Kidney epithelial cell (primary cell): Measurements from ENCODE around the gene RBM6. TPM values are rescaled to one million over a fixed set of nuclear protein-coding genes. Genes with fewer than 3 reads are reported as not detected.
"Not testable (repeated sequence)": the region's sequence is repeated elsewhere in the genome, so short reads cannot be mapped to it uniquely, and the experiment has no call there.

Experiments used
- DNase-seq: peaks from one replicate; pipeline ENCODE4 v3.0.0-alpha.2; 2010; ENCODE audit warnings: low read depth
- H3K27me3 ChIP-seq: 2 replicates; pipeline ENCODE4 v1.6.0; 2011; ENCODE audit warnings: low read length; ENCODE audit not compliant: control insufficient read depth, insufficient read depth
- H3K36me3 ChIP-seq: 2 replicates; pipeline ENCODE4 v1.5.1; 2011; ENCODE audit warnings: low read length; ENCODE audit not compliant: control insufficient read depth, insufficient read depth
- H3K4me3 ChIP-seq: 2 replicates; pipeline ENCODE4 v1.5.1; 2011; ENCODE audit warnings: low read depth, mild to moderate bottlenecking, control low read depth, low read length
- CTCF ChIP-seq: IDR thresholded peaks from 2 replicates; pipeline ENCODE4 v1.5.1; 2011; ENCODE audit warnings: mild to moderate bottlenecking, moderate library complexity, low read length, control low read depth, inconsistent platforms; ENCODE audit not compliant: insufficient read depth, poor library complexity, severe bottlenecking
- total RNA-seq: library from RNA; depleted of rRNA; stranded (reverse); fragments of >200 nt; gene quantifications from 2 replicates; pipeline ENCODE4 v1.2.3, GENCODE V29; 2015

RBM6 gene
- total RNA-seq, 1 donor from 2014 or later = 41.5 TPM

GRCh38 chr3:50068134-50068533 is 128.2 kb downstream of the RBM6 start:
- Histone ChIP-seq H3K27me3 (no peaks in the 10 kb centered on the region), H3K4me3 (no peak overlapping the region), H3K36me3 (no peaks in the 10 kb centered on the region)
- peak; percentile 31 for DNase-seq
- no peak for TF ChIP-seq CTCF

- Histone ChIP-seq H3K27me3 (no peaks in the 10 kb centered on the region), H3K36me3 (peaks cover 1% of the 10 kb centered on the region), H3K4me3 (no peak overlapping the region)
- no peak for TF ChIP-seq CTCF
- DNase-seq = no peak
Observed at GRCh38 chr3:50078091-50078490, 138.1 kb downstream of the RBM6 start.

GRCh38 chr3:50078622-50079021 is 138.7 kb downstream of the RBM6 start:
- Histone ChIP-seq H3K36me3 (no peaks in the 10 kb centered on the region), H3K4me3 (no peak overlapping the region), H3K27me3 (no peaks in the 10 kb centered on the region)
- no peak for TF ChIP-seq CTCF
- DNase-seq = no peak

- not testable (repeated sequence) for H3K4me3 ChIP-seq, DNase-seq, H3K27me3 ChIP-seq, H3K36me3 ChIP-seq
Observed at GRCh38 chr3:50084951-50085350, 145.0 kb downstream of the RBM6 start.

GRCh38 chr3:50088725-50089608 is 149.0 kb downstream of the RBM6 start, which contains the start of gene RBM5:
RBM5 (plus strand) TSS chr3:50088919; CDS start chr3:50090435, 1,516 bp downstream.
- Histone ChIP-seq H3K4me3 (peak within 1 kb of the TSS; percentile 98), H3K36me3 (no peaks in the 10 kb centered on the region), H3K27me3 (no peaks in the 10 kb centered on the region)
- TF ChIP-seq CTCF = no peak
- peak; percentile 77 for DNase-seq

GRCh38 chr3:50089609-50089945 is 149.6 kb downstream of the RBM6 start:
- peak overlapping the region; percentile 98 for H3K4me3 ChIP-seq
- peaks cover 2% of the 10 kb centered on the region for H3K36me3 ChIP-seq
- DNase-seq = no peak
- no peak for TF ChIP-seq CTCF
- no peaks in the 10 kb centered on the region for H3K27me3 ChIP-seq
